GM19035 (cell line): ENCODE results near the gene MAGI2.
"Not testable (repeated sequence)": the region's sequence is repeated elsewhere in the genome, so short reads cannot be mapped to it uniquely, and the experiment has no call there.

ENCODE experiments used
- ATAC-seq: cut with Tn5 transposase; IDR thresholded peaks from one replicate; pipeline ENCODE4 v1.9.1; 2021; ENCODE audit not compliant: unreplicated experiment

The MAGI2 gene

GRCh38 chr7:79452032-79452494, 1.4 kb downstream of the MAGI2 start:
- no peak for ATAC-seq

- ATAC-seq: no peak
Measured at GRCh38 chr7:79451580-79451979, 1.9 kb downstream of the MAGI2 start.

GRCh38 chr7:79442766-79443165, 10.7 kb downstream of the MAGI2 start:
- ATAC-seq: not testable (repeated sequence)

- ATAC-seq: no peak
Measured at GRCh38 chr7:79436378-79436777, 17.1 kb downstream of the MAGI2 start.

- ATAC-seq: no peak
Measured at GRCh38 chr7:79434867-79435266, 18.6 kb downstream of the MAGI2 start.

GRCh38 chr7:79434098-79434497, 19.4 kb downstream of the MAGI2 start:
- no peak for ATAC-seq

- ATAC-seq: no peak
Measured at GRCh38 chr7:79430391-79430790, 23.1 kb downstream of the MAGI2 start.

GRCh38 chr7:79425665-79426064, 27.8 kb downstream of the MAGI2 start:
- no peak for ATAC-seq

- no peak for ATAC-seq
Measured at GRCh38 chr7:79421751-79422150, 31.7 kb downstream of the MAGI2 start.

- ATAC-seq: no peak
Measured at GRCh38 chr7:79420464-79420863, 33.0 kb downstream of the MAGI2 start.

GRCh38 chr7:79414910-79415309, 38.6 kb downstream of the MAGI2 start:
- no peak for ATAC-seq

- no peak for ATAC-seq
Measured at GRCh38 chr7:79412915-79413314, 40.6 kb downstream of the MAGI2 start.

- ATAC-seq: no peak
Measured at GRCh38 chr7:79412438-79412837, 41.0 kb downstream of the MAGI2 start.

GRCh38 chr7:79410345-79410744, 43.1 kb downstream of the MAGI2 start:
- no peak for ATAC-seq

GRCh38 chr7:79407351-79407750, 46.1 kb downstream of the MAGI2 start:
- ATAC-seq: no peak

GRCh38 chr7:79406371-79406770, 47.1 kb downstream of the MAGI2 start:
- no peak for ATAC-seq

- no peak for ATAC-seq
Measured at GRCh38 chr7:79405368-79405767, 48.1 kb downstream of the MAGI2 start.

GRCh38 chr7:79403879-79404278, 49.6 kb downstream of the MAGI2 start:
- no peak for ATAC-seq

- ATAC-seq: no peak
Measured at GRCh38 chr7:79403451-79403850, 50.0 kb downstream of the MAGI2 start.

- ATAC-seq: no peak
Measured at GRCh38 chr7:79401254-79401653, 52.2 kb downstream of the MAGI2 start.

GRCh38 chr7:79400222-79400621, 53.2 kb downstream of the MAGI2 start:
- no peak for ATAC-seq

- ATAC-seq: no peak
Measured at GRCh38 chr7:79398138-79398749, 55.2 kb downstream of the MAGI2 start.

GRCh38 chr7:79386688-79387422, 66.6 kb downstream of the MAGI2 start:
- ATAC-seq: no peak
